Fibroblast of pulmonary artery (primary cell): ENCODE results near the gene CLDN25.

Source experiments
- DNase-seq: peaks from one replicate; pipeline ENCODE4 v3.0.0-alpha.2; 2010; ENCODE audit warnings: low read depth
- H3K4me3 ChIP-seq: replicated peaks from 2 replicates; pipeline ENCODE4 v1.5.1; 2011; ENCODE audit warnings: low read depth, mild to moderate bottlenecking, control low read depth, low read length, moderate library complexity
- CTCF ChIP-seq: IDR thresholded peaks from 2 replicates; pipeline ENCODE4 v1.5.1; 2011; ENCODE audit warnings: mild to moderate bottlenecking, control low read depth, low read length, inconsistent platforms; ENCODE audit errors: missing control alignments

The CLDN25 gene

GRCh38 chr11:113806406-113806805 lies 26.8 kb downstream of the CLDN25 start:
- H3K4me3 ChIP-seq, result no peak overlapping the region
- TF ChIP-seq CTCF, result peak; percentile 50
- DNase-seq, result peak; percentile 29

- no peak for TF ChIP-seq CTCF
- H3K4me3 ChIP-seq, result no peak overlapping the region
- DNase-seq, result no peak
These were observed 29.3 kb downstream of the CLDN25 start for GRCh38 chr11:113808931-113809330.

GRCh38 chr11:113814181-113814580 lies 34.6 kb downstream of the CLDN25 start:
- no peak for TF ChIP-seq CTCF
- DNase-seq, result no peak
- no peak overlapping the region for H3K4me3 ChIP-seq

GRCh38 chr11:113817162-113817561 lies 37.6 kb downstream of the CLDN25 start:
- TF ChIP-seq CTCF, result no peak
- no peak for DNase-seq

GRCh38 chr11:113817626-113818025 lies 38.0 kb downstream of the CLDN25 start:
- TF ChIP-seq CTCF, result no peak
- H3K4me3 ChIP-seq, result no peak overlapping the region
- DNase-seq, result no peak

More at GRCh38 chr11:113817162-113817561, 37.6 kb downstream of the CLDN25 start:
- H3K4me3 ChIP-seq, result no peak overlapping the region

GRCh38 chr11:113818426-113818825 lies 38.8 kb downstream of the CLDN25 start:
- no peak overlapping the region for H3K4me3 ChIP-seq
- DNase-seq, result peak; percentile 11
- TF ChIP-seq CTCF, result no peak

- H3K4me3 ChIP-seq, result no peak overlapping the region
- no peak for DNase-seq
- no peak for TF ChIP-seq CTCF
These were observed 47.9 kb downstream of the CLDN25 start for GRCh38 chr11:113827477-113827876.
